Uterus (tissue), 4 donors: ENCODE data around the gene PCGF2. TPM values are rescaled to one million over a fixed set of nuclear protein-coding genes. Genes with fewer than 3 reads are reported as not detected.

Experiments
- DNase-seq, 2 donors: peaks; one replicate each; pipeline ENCODE4 v3.0.0-alpha.2; 2019 to 2020
- H3K27ac ChIP-seq, 2 donors: fragments of 200-600 bp; sonication (generic); 1 replicate in 1 of 2; 2 replicates in 1 of 2; pipeline ENCODE4 v1.5.1; 2016 to 2018
- H3K27me3 ChIP-seq, 2 donors: fragments of 200-600 bp; sonication (generic); one replicate each; pipeline ENCODE4 v1.5.1; 2018 to 2019; ENCODE audit warnings: control low read depth in 1 of 2
- H3K36me3 ChIP-seq, 2 donors: fragments of 200-600 bp; sonication (generic); one replicate each; pipeline ENCODE4 v1.5.1; 2019; ENCODE audit warnings: control low read depth in 1 of 2
- H3K4me1 ChIP-seq, 2 donors: fragments of 200-600 bp; sonication (generic); one replicate each; pipeline ENCODE4 v1.5.1; 2018 to 2019; ENCODE audit warnings: control low read depth in 1 of 2
- H3K4me3 ChIP-seq, 2 donors: fragments of 200-600 bp; sonication (generic); 1 replicate in 1 of 2; 2 replicates in 1 of 2; pipeline ENCODE4 v1.5.1; 2018 to 2019; ENCODE audit warnings: mild to moderate bottlenecking in 1 of 2
- H3K9me3 ChIP-seq, 2 donors: fragments of 200-600 bp; sonication (generic); one replicate each; pipeline ENCODE4 v1.5.1; 2019; ENCODE audit warnings: control low read depth in 1 of 2
- CTCF ChIP-seq, 4 experiments: fragments of 200-600 bp in 2 of 4; fragments of 450-650 bp in 2 of 4; sonication (generic) in 2 of 4; IDR thresholded peaks; one replicate each; pipeline ENCODE4 v1.5.1; 2016 to 2019; ENCODE audit warnings: antibody characterized with exemption in 4 of 4, mild to moderate bottlenecking in 2 of 4, moderate library complexity in 1 of 4
- POLR2A ChIP-seq, 2 donors: fragments of 450-650 bp; IDR thresholded peaks; one replicate each; pipeline ENCODE4 v1.6.1; 2016; ENCODE audit warnings: antibody characterized with exemption in 2 of 2, mild to moderate bottlenecking in 1 of 2, moderate library complexity in 1 of 2
- intact Hi-C: fragments of 100-400 bp; cut with DNase I; formaldehyde crosslinking; loops from one replicate; pipeline ENCODE4 v1.15.1; 2023; ENCODE audit warnings: low total_unique reads
- microRNA-seq: library from miRNA; unstranded; fragments of <30 nt; microRNA quantifications from one replicate; pipeline ENCODE4, GENCODE V29; 2016; ENCODE audit warnings: borderline microRNAs expressed, borderline replicate concordance
- small RNA-seq: library from RNA; depleted of rRNA; stranded (forward); fragments of <200 nt; gene quantifications from one replicate; pipeline ENCODE3, GENCODE V24; 2016
- total RNA-seq, 4 donors: library from RNA; depleted of rRNA in 3 of 4; stranded (reverse); fragments of >200 nt in 3 of 4; gene quantifications; one replicate each; pipeline versions ENCODE4 v1.1.0 to v1.2.4, GENCODE V29; 2014 to 2023
- donor health status: DM: yes; HTN: yes; CAD: no.

PCGF2 gene
- total RNA-seq, 4 donors from 2014 or later = 5.5 to 81.8 (median 16.2) TPM

GRCh38 chr17:38690386-38690785 is 57.8 kb downstream of the PCGF2 start:
- H3K4me3 ChIP-seq = no peak overlapping the region
- H3K36me3 ChIP-seq = no peaks in the 10 kb centered on the region
- DNase-seq = no peak
- no peak overlapping the region for H3K27ac ChIP-seq
- peaks cover 0 to 3% of the 10 kb centered on the region in 2 donors for H3K4me1 ChIP-seq
- intact Hi-C loops = no loop called here
- no peaks in the 10 kb centered on the region for H3K27me3 ChIP-seq
- TF ChIP-seq POLR2A (IDR thresholded peaks at IDR 0.05) (no peak), CTCF (IDR thresholded peaks at IDR 0.05) (no peak)
- H3K9me3 ChIP-seq = no peaks in the 10 kb centered on the region

- Histone ChIP-seq H3K36me3 (no peaks in the 10 kb centered on the region), H3K27ac (no peak overlapping the region), H3K4me1 (no peaks in the 10 kb centered on the region), H3K9me3 (no peaks in the 10 kb centered on the region), H3K4me3 (no peak overlapping the region), H3K27me3 (no peaks in the 10 kb centered on the region)
- intact Hi-C loops = no loop called here
- no peak for DNase-seq
- TF ChIP-seq CTCF (IDR thresholded peaks at IDR 0.05) (no peak), POLR2A (IDR thresholded peaks at IDR 0.05) (no peak)
These were observed 60.9 kb downstream of the PCGF2 start for GRCh38 chr17:38687286-38687685.

- H3K27me3 ChIP-seq = no peaks in the 10 kb centered on the region
- TF ChIP-seq CTCF (IDR thresholded peaks at IDR 0.05) = no peak
- TF ChIP-seq POLR2A (IDR thresholded peaks at IDR 0.05) = no peak
- H3K4me3 ChIP-seq = no peak overlapping the region
- no peaks in the 10 kb centered on the region for H3K4me1 ChIP-seq
- H3K27ac ChIP-seq = no peak overlapping the region
- DNase-seq = no peak
- intact Hi-C loops = no loop called here
- no peaks in the 10 kb centered on the region for H3K9me3 ChIP-seq
- H3K36me3 ChIP-seq = no peaks in the 10 kb centered on the region
These were observed 62.6 kb downstream of the PCGF2 start for GRCh38 chr17:38685491-38685890.

Small RNA genes within 50 kb of the gene (microRNA-seq; reads per million reads assigned to microRNA genes)
- not detected for gene MIR4726
- not detected for gene MIR4734

Small RNA genes within 50 kb of the gene (small RNA-seq; reads per million reads assigned to genes)
- not detected for gene MIR4726
- gene MIR4734 = not detected
- gene RNA5SP440 = 0.18 reads per million
- not detected for gene RNU6-866P

Other genes starting within 250 kb of the PCGF2 start
- 1 to 10 TPM in 2 of 4 donors, not detected in 2; 3.4 to 6.6 TPM for gene SRCIN1, start 142.4 kb downstream of the PCGF2 start, total RNA-seq
- 1 to 10 TPM in 2 of 4 donors, under 1 TPM in 1, not detected in 1; under 0.01 to 1.1 (median 1.0) TPM for gene EPOP, start 73.4 kb downstream of the PCGF2 start, total RNA-seq
- gene MLLT6, start 43.1 kb downstream of the PCGF2 start, total RNA-seq = 100 to 1,000 TPM in 1 of 4 donors, 10 to 100 TPM in 3; 32.3 to 218 (median 60.3) TPM
- gene CISD3, start 18.0 kb downstream of the PCGF2 start, total RNA-seq = 10 to 100 TPM in 1 of 4 donors, 1 to 10 TPM in 2, under 1 TPM in 1; 0.26 to 22.0 (median 2.9) TPM
- gene PSMB3, start 4.4 kb upstream of the PCGF2 start, total RNA-seq = 100 to 1,000 TPM in 2 of 4 donors, 10 to 100 TPM in 2; 91.6 to 285 (median 101) TPM
- gene PIP4K2B, start 51.2 kb upstream of the PCGF2 start, total RNA-seq = 10 to 100 TPM; 23.2 to 89.5 (median 42.3) TPM
- gene CWC25, start 77.0 kb upstream of the PCGF2 start, total RNA-seq = 10 to 100 TPM in 3 of 4 donors, 1 to 10 TPM in 1; 9.1 to 26.2 (median 18.1) TPM
- 1,000 to 10,000 TPM; 1,418 to 5,044 (median 2,630) TPM for gene RPL23, start 105.4 kb upstream of the PCGF2 start, total RNA-seq
- 100 to 1,000 TPM in 1 of 4 donors, 10 to 100 TPM in 3; 21.2 to 119 (median 58.2) TPM for gene LASP1, start 121.7 kb upstream of the PCGF2 start, total RNA-seq
- gene FBXO47, start 219.1 kb upstream of the PCGF2 start, total RNA-seq = under 1 TPM in 1 of 4 donors, not detected in 3; 0.14 TPM